Stimulated activated CD4-positive, alpha-beta T cell treated with anti-CD3 and anti-CD28 coated beads, Interleukin-2, amount 100 ng/mL, for 4 hours (primary cell): ENCODE measurements around the gene CMTM8.
A peak's percentile ranks its signal among the peaks of the same experiment; 100 is the strongest.

Source experiments
- DNase-seq: peaks from one replicate; pipeline ENCODE4 v3.0.0-alpha.2; 2020; ENCODE audit warnings: low read depth

CMTM8 gene

DNA sequence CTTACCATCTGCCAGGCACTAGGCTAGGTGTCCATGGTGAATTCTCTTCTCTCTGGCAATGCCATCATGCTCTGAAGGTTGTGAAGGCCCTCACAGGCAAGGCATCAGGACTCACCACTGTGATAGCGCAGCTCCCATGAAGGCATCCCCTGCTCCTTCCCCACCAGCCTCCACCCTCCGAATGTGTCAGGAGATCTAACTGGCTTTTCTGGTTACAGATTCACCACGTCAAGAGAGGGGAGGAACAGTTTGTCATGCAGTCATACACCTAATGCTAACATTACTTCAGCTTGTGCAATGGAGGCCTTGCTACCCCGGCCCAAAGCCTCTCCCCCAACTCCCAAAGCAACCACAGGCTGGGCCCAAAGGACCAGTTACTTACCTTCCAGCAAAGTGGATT lies 8.9 kb upstream of the CMTM8 start:
- no peak for DNase-seq

DNA sequence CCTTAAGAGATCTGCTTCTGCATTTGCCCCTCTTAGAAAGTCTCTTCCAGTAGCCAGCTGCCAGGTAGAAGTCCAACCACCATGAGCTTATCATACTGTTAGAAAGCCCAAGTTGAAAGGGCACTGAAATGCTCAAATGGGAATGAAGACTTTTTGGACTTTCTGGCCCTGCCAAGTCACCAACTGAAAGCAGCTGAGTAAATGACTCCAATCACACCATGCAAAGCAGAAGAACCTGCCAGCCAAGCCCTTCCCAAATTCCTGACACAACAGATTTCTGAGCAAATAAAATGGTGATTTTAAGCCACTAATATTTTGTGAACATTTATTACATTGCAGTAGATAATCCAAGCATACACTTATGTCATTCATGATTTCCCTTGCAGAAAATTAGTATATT lies 2.1 kb upstream of the CMTM8 start:
- no peak for DNase-seq

DNA sequence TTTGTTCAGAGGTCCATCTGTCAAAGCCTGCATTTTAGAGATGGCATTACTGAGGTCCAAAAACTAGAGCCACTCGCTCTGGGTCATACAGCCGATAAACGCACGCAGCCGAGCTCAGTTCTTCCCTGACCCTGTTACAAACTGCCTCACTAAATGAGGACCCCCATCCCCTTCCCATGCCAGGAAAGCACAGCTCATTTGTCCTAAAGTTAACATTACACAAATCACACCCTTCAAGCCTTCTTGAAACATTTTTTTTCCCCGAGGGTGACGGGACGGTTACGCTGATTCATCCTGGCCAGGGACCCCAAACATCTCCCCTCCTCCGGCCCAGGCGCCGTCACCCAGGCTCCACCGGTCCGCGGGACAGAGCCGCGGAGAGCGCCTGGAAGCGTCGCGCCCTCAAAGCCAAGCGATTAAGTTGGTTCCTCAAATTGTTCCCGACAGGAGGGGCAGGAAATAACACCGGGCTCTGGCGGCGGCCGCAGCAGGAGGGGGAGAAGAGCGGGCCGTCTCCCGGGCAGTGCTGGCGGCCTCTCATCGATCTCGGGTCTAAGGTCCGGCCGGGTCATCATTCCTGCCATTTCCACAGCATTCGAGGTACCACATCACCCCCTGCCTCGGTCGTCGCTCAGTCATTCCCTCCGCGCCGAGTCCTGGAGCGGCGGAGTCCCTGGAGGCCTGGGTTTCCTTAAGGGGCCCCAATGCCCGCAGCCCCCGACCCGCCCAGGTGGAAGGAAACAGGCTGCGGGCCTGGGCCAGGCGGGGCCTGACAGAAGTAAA lies 619 bp upstream of the CMTM8 start:
- no peak for DNase-seq

DNA sequence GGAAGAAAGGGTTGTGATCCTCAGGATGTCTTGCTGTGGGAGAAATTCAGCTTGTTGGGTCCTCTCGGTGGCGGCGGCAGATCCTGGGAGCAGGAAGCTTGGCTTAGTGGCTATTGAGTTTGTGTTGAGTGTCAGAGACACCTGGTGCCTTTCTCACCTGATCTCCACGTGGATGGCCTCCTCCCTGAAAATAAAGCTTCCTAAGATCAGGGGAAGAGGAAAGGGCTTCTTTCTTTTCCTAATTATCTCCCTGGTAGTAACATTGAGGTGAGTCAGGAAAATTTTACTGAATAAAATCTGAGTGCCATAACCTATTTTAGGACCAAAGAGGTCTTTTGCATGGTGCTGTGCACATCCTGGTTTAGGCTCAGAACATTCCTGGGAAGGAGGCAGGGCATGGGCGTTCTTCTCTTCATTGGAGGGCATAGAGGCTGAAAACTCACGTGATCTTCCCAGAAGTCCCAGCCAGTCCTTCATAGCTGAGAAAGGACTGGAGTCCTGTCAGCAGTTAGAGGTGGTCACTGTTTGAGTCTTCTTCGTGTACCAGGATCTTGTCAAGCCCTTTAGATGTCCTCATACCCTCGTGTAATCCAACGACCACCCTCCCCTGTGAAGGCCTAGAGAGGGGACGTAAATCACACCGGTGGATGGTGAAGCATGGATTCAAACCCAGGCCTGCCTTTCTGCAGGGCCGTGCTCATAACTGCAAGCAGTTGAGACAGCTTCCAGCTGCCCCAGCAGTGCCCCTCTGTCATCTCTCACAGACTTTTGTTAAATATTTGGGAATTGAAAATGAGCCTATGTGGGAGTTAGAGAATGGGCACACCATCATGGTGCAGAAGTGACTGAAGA lies 1.1 kb downstream of the CMTM8 start:
- DNase-seq, result no peak

GRCh38 chr3:32240159-32240545 lies 1.7 kb downstream of the CMTM8 start:
- DNase-seq, result peak; percentile 24

DNA sequence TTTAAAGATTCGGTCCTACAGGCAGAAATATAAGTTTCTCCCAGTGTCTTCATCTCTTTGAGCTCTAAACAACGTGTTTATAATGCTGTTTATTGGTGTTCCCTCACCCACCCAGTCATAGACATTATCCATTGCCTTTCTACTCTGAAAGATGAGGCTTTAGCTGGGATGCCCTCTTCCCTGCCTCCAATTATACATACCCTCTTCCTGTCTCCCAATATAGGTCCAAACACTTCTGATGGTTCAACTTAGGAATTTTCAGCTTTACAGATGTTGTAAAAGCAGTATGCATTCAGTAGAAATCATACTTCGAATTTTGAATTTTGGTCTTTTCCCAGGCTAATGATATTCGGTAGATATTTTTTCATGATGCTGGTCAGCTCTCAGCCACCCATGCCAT lies 2.6 kb downstream of the CMTM8 start:
- no peak for DNase-seq

- DNase-seq, result no peak
These were observed 5.0 kb downstream of the CMTM8 start for GRCh38 chr3:32243519-32243918.

DNA sequence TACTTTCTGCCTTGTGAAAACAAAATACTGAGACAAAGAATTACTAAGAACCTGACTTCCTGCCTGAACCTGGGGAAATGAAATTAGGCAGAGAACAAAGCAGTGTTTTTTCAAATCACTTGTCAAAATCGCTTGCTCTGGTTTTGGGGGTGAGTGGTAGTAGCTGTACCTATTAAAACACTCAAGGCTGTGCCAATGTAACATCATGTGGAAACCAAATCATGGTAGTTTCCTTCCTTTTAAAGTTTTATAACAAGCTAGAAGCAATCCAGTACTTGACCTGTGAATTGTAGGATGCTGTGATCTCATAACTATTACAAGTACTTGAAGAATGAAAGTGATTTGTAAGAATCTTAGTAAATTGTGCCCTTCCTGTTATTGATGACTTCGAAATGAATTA lies 6.7 kb downstream of the CMTM8 start:
- DNase-seq, result no peak

- no peak for DNase-seq
These were observed 7.7 kb downstream of the CMTM8 start for GRCh38 chr3:32246079-32246675.

DNA sequence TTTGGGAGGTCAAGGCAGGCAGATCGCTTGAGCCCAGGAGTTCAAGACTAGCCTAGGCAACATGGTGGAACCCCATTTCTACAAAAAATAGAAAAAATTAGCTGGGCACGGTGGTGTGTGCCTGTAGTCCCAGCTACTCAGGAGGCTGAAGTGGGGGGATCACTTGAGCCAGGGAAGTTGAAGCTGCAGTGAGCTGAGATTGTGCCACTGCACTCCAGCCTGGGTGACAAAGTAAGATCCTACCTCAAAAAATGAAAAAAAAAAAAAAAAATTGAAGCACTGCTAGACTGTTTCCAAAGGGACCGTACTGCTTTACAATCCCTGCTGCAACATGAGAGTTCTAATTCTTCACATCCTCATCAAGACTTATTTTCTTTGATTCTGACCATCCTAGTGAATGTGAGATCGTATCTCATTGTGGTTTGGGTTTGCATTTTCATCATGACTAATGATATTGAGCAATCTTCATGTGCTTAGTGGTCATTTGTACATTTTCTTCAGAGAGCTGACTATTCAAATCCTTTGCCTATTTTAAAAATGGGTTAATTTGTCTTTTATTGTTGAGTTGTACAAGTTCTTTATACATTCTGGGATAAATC lies 10.8 kb downstream of the CMTM8 start:
- no peak for DNase-seq

DNA sequence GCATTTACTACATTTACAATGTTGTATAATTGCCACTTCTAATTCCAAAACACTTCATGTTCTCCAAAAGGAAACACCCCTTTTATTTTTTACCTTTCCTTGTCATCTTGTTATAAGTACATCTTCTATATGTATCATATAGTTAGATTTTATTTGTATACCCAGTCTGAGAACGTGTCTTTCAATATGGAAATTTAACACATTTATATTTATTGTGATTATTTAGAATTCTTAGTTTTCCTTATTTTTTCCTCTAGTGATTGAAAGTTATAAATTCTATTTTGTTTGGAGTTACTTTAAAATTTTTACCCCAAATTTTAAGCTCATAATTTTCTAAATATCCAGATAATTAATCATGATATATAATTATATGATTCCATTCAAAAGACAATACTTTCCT lies 15.8 kb downstream of the CMTM8 start:
- DNase-seq, result no peak

DNA sequence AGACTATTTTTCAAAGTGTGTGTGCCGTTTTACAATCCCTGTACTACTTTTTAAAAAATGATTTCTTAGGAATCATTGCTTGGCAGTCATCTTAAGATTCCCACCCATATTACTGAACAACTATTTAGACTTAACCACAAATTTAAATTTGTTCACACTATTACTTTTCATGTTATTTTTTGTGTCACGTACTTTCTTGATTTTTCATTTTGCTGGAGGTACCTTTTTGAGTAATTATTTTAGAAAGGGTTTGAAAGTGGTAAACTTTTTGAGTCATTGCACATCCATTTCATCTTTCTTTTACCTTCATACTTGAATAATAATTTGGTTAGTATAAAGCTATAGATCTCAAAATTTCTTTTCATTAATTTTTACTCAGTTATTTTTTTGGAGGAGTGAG lies 16.9 kb downstream of the CMTM8 start:
- no peak for DNase-seq

DNA sequence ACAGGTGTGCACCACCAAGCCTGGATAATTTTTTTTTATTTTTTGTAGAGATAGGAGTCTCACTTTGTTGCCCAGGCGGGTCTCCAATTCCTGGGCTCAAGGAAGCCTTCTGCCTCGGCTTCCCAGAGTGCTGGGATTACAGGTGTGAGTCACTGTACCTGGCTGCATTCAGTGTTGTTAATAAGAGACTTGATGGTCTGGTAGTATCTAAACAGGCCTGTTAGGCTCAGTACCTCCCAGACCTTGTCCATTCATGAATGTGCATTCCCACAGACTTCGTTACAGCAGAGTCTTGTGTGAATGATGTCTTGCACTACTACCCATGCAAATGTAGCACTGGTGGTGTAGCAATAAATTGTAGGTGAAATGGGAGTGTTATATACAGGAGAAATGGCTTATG lies 17.7 kb downstream of the CMTM8 start:
- DNase-seq, result no peak

DNA sequence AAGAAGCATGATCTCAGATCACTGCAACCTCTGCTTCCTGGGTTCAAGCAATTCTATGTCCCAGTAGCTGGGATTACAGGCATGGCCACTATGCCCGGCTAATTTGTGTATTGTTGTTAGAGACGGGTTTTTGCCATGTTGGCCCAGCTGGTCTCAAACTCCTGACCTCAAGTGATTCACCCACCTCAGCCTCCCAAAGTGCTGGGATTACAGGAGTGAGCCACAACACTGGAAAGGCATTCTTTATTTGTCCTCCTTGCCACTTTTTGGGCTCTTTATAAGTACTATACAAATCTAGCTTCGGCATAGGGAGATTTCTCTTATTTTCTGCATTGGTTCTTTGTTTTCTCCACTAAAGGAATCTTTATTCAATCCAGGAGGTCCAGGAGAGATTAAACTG lies 18.6 kb downstream of the CMTM8 start:
- DNase-seq, result no peak

DNA sequence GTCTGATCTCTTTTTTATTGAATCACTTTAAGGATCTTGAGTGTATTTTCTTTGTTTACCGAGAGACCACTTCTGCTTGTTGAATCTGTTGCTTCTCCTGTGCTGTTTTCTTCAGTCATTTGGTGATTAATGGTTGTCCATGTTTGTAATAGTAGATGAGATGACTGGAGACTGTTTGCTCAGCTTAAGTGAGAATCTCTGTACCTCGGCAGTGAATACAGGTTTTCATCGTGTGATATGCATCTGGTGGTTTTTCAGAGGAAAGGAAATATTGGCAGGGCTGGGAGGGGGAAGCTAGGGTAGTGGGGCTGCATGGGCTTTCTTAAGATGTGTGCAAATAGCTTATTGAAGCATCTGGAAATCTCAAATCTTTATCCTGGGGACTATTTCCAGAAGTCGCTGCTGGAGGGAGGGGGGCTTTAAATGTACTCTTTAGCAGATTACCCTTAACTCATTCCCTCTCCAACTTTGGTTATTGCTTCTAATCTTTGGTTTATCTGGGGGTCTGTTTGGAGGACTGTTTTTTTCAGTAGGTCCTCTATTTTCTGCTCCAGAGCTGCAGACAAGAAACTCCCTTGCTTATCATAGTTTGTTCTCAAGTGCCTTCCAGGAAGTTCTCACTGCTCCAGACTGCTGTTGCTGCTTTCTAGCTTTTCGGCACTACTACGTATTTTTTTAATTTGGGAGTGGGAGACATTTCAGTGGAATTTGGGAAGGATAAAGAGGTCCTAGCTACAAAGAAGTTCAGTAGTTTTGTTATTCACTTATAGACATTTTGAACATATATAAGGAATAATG lies 19.4 kb downstream of the CMTM8 start:
- DNase-seq, result no peak

DNA sequence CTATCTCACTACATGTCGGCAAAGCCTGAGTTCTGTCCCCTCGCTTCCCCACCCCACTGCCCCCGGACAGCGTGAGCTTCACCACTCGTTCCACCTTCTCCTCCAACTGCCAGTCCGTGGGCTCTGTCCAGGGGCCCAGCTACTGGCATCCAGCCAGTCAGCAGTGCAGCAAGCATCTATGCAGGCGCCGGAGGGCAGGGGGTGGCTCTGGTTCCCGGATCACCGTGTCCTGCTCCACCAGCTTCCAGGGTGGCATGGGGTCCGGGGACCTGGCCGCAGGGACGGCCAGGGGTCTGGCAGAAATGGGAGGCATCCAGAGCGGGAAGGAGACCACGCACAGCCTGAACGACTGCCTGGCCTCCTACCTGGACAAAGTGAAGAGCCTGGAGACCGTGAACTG lies 20.4 kb downstream of the CMTM8 start:
- DNase-seq, result no peak

DNA sequence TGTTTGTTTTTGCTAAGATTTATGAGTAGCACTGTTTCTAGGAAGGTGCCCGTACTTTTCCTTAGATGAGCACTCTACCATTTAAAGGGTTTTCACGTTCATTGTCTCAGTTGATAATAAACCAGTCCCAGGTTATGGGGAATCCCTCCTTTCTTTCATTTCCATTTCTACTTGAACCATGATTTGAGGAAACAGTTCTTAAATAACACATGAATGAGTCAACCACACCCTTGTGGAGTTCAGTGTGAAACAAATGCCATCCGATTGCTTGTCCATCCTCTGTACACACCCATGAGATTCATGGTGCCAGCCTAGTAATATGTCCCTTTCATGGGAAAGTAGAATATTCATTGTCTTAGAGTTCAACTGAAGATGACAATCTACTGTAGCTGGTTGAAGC lies 23.1 kb downstream of the CMTM8 start:
- DNase-seq, result no peak

- DNase-seq, result no peak
These were observed 23.7 kb downstream of the CMTM8 start for GRCh38 chr3:32262201-32262600.

GRCh38 chr3:32274306-32274705 lies 35.8 kb downstream of the CMTM8 start:
- DNase-seq, result no peak

DNA sequence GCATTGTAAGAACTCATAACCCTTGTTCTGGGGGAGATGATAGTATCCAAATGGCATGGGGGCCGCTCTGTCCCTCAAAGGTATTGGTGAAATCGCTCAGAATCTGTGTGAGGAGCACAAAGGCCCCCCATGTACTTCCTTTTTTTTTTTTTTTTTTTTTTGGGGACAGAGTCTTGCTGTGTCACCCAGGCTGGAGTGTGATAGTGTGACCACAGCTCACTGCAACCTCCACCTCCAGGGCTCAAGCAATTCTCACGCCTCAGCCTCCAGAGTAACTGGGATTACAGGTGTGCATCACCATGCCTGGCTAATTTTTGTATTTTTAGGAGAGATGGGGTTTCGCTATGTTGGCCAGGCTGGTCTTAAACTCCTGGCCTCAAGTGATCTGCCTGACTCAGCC lies 37.0 kb downstream of the CMTM8 start:
- DNase-seq, result no peak

- DNase-seq, result no peak
These were observed 37.9 kb downstream of the CMTM8 start for GRCh38 chr3:32276279-32276841.

DNA sequence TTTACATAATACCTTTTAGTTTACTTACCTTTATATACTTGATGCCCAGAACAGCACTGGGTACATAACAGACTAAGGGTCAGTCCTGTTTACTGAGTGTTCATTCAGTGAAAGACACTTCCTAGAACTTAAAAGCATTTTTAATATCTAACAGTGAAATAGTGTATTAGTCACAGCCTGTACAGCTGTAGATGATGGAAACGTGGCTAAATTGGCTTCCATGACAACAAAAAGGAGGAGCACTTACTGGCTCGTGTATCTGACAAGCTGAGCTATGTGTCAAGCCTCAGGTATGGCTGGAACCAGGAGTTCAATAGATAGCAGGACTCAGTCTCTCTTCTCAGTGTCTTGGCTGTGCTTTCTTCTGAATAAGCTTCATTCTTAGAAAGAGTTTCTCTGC lies 40.2 kb downstream of the CMTM8 start:
- no peak for DNase-seq
